ENCODE data around the gene UBE2E2.
"Not testable (repeated sequence)": the region's sequence is repeated elsewhere in the genome, so short reads cannot be mapped to it uniquely, and the experiment has no call there.

UBE2E2 gene

DNA sequence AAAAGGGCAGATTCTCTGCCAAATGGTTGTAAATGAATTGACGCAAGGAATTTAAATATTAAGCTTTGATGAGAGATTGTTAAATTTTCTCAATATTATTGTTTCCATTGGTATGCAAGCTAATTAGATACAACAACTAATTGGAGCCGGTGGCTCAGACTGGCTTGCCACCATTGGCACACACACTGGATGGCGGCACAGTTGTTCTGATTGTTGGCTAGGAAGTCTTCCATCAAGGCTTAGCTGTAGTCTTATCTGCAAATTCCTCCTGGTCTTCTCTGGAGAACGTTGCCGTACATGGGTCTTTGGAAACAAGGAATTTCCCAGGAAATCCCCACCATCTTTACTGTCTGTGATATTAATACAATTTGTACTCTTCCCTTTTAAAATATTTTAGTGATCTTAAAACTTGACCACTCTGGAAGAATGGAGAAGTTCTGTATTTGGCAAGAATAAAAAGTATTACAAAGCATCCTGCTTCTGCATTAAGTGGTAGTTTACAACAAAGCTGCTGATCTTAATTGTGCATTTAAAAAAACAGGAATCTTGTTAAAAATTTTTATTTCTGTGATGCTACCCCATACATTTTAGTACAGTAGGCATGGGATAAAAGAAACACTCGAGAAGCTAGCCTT lies 126.5 kb downstream of the UBE2E2 start:
- TF ChIP-seq, protein P1, sequence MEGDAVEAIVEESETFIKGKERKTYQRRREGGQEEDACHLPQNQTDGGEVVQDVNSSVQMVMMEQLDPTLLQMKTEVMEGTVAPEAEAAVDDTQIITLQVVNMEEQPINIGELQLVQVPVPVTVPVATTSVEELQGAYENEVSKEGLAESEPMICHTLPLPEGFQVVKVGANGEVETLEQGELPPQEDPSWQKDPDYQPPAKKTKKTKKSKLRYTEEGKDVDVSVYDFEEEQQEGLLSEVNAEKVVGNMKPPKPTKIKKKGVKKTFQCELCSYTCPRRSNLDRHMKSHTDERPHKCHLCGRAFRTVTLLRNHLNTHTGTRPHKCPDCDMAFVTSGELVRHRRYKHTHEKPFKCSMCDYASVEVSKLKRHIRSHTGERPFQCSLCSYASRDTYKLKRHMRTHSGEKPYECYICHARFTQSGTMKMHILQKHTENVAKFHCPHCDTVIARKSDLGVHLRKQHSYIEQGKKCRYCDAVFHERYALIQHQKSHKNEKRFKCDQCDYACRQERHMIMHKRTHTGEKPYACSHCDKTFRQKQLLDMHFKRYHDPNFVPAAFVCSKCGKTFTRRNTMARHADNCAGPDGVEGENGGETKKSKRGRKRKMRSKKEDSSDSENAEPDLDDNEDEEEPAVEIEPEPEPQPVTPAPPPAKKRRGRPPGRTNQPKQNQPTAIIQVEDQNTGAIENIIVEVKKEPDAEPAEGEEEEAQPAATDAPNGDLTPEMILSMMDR (IDR thresholded peaks at IDR 0.05; ENCODE audit: low read depth, low read length, missing control alignments): no peak
- no peak for DNase-seq (ENCODE audit: low read depth)
- H3K4me3 ChIP-seq (ENCODE audit: low read depth, low read length): no peak overlapping the region

DNA sequence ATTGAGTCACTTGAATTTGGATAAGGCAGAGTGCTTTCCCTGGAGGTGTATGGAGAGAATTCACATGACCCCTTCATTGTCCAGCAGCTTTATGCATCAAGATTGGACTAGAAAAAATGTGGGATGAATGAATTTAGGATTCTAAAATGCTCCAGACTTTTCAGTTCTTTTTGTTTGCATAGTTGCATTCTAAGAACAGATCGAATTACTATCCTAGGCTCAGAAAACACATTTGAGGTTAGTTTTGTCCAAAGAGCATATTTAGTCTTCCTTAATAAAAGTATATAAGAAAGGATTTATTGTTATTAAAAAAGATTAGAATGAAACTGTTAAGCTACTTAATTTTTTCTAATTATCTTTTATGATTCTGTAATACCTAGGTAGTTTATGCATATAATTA lies 127.4 kb downstream of the UBE2E2 start:
- TF ChIP-seq, protein P1 (IDR thresholded peaks at IDR 0.05; ENCODE audit: low read depth, low read length, missing control alignments): no peak
- no peak overlapping the region for H3K4me3 ChIP-seq (ENCODE audit: low read depth, low read length)
- DNase-seq (ENCODE audit: low read depth): no peak

DNA sequence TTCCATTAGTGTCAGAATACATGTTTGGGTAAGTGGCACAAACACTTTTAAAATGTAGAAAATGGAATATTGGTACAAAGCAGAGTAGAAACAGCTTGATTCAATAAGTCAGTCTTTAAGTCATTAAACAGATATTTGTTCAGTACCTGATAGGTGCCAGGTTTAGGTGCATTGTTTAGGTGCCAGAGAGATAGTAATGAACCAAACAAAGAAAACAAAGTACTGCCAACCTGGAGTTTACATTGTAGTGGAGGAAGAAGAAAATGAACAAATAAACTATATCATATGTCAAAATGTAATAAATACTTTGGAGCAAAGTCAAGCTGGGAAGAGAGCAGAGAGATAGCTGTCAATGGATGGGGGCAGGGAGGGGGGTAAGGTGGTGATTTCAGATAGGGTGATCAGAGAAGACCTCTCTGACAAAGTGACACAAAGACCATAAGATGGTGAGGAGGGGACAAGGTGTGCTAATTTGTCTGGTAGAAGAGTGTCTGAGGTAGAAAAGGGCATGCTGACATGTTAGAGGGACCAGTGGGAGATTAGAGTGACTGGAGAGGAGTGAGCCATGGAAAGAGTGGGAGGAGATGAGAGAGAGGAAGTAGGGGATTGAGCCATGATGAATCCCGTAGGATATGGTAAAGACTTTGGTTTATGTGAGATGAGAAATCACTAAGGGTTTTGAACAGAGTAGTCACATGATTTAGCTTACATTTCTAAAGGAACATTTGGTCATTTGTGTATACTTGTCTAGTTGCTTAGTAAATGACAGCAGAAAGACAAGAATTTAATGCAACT lies 128.2 kb downstream of the UBE2E2 start:
- DNase-seq (ENCODE audit: low read depth): no peak
- no peak overlapping the region for H3K4me3 ChIP-seq (ENCODE audit: low read depth, low read length)
- TF ChIP-seq, protein P1 (IDR thresholded peaks at IDR 0.05; ENCODE audit: low read depth, low read length, missing control alignments): no peak

DNA sequence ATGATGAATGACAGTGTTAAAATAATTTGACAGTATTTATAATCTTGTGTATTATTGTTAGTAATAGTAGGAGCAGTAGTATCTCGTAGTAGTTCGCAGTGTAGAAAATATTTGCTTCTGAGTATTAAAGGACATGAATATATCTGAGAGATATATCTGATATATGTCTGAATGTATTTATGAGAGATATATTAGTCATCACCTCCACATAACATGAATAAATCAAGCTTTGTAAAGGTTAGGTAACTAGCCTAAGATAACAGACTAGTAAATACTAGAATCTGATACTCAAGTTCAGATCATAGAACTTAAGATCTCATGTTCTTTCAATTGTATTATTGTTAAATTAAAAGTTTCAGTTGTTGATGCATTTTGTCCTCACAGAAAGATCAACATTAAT lies 130.5 kb downstream of the UBE2E2 start:
- TF ChIP-seq, protein P1 (IDR thresholded peaks at IDR 0.05; ENCODE audit: low read depth, low read length, missing control alignments): no peak
- H3K4me3 ChIP-seq (ENCODE audit: low read depth, low read length): no peak overlapping the region
- no peak for DNase-seq (ENCODE audit: low read depth)

DNA sequence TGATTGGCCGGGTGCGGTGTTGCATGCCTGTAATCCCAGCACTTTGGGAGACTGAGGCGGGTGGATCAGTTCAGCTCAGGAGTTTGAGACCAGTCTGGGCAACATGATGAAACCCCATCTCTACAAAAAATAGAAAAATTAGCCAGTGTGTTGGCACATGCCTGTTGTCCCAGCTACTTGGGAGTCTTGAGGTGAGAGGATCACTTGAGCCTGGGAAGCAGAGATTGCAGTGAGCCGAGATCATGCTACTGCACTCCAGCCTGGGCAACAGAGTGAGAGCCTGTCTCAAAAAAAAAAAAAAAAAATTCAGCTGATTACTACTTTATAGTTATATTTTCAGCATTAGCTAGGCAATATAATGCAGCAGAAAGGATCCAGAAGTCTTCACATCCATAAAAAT lies 133.7 kb downstream of the UBE2E2 start:
- DNase-seq (ENCODE audit: low read depth): not testable (repeated sequence)

DNA sequence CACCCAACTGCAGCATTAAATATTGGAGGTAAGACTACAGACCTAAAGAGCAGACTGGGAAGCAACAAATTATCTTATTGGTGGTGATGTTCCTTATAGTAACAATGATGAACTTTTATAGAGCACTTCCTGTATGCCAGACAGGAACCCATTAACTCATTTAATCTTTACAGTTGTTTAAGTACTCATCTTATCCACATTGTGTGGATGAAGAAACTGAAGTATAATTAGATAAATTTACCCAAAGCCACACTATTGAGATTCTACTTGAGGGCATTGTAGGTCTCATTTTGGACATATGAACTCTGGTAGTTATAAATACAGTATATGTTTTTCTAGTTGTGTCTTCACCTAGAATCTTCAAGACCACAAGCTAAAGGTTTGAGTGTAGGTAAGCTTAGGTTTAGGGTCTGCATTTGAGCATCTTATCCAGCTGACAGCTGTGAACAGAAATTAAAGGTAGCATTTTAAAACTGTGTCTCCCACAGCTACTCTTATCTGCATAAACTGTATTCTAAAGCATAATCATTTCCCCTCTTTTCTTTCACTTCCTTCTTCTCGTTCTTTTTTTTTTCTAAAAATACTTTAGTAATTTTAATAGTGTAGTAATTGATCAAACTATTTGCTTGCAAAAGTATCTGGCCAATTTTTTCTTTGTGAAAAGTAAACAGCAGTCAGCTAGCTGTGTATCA lies 138.2 kb downstream of the UBE2E2 start:
- DNase-seq (ENCODE audit: low read depth): no peak
- TF ChIP-seq, protein P1 (IDR thresholded peaks at IDR 0.05; ENCODE audit: low read depth, low read length, missing control alignments): no peak
- no peak overlapping the region for H3K4me3 ChIP-seq (ENCODE audit: low read depth, low read length)

More for the DNA sequence above, 133.7 kb downstream of the UBE2E2 start:
- H3K4me3 ChIP-seq (ENCODE audit: low read depth, low read length): not testable (repeated sequence)

DNA sequence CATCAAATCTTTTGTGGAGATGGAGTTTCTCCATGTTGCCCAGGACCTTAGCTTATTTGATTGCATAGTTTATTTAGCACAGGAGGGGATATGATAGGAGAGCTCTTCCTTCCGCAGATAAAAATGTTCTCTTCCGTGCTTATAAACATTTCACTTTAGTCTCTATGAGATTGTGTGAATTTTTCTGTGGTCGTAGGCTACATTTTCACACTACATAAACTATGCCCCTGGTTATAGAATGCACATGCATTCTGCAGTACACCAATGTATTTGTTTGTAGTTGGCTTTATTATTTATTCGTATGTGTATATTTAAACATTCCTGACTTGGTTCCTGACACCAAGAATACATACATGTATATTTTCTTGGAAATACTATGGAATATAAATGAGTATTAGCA lies 139.2 kb downstream of the UBE2E2 start:
- no peak for DNase-seq (ENCODE audit: low read depth)
- TF ChIP-seq, protein P1 (IDR thresholded peaks at IDR 0.05; ENCODE audit: low read depth, low read length, missing control alignments): no peak
- no peak overlapping the region for H3K4me3 ChIP-seq (ENCODE audit: low read depth, low read length)
